GM21381 (cell line): ENCODE results near the gene KATNB1.
"Not testable (repeated sequence)": the region's sequence is repeated elsewhere in the genome, so short reads cannot be mapped to it uniquely, and the experiment has no call there.

ENCODE experiments used
- ATAC-seq: cut with Tn5 transposase; IDR thresholded peaks from one replicate; pipeline ENCODE4 v1.9.1; 2021; ENCODE audit warnings: mild to moderate bottlenecking, moderate library complexity; ENCODE audit not compliant: unreplicated experiment

Gene KATNB1

DNA sequence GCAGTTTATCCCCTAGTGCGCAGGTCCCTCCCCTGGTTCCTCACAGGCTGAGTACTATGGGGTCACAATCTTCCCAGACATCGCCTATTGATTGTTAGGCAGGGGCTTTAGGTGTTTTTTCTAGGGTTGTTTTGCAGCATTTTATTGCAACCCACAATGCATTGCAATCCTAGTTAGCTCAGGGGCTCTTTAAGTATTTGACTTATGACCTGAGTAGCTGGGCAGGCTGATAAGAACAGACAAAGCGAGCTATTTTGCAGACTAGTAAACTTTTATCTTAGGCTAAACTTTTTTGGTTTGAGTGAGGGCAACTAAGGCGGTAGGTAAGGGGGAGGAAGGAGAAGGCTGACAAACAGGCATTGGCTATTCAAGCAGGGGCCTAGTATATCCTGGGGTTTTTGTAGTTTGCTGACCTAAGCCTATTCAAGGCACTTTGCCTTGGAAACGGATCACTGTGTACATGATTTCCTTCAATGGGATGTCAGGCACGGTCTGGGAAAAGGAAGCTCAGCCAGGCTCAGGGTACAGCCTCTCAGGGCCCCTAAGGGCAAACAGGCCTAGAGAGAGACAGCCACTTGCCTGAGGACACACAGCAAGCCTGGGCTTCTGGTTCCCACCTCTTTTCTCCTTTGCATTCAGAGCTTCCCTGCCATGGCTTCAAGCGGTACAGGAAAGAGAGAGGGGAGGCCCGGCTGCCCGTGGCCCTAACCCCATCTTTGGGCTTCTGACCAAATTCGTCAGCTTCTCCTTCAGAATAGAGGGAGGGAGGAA is 34.6 kb upstream of the KATNB1 start:
- no peak for ATAC-seq

GRCh38 chr16:57701759-57702371 is 33.7 kb upstream of the KATNB1 start:
- no peak for ATAC-seq

DNA sequence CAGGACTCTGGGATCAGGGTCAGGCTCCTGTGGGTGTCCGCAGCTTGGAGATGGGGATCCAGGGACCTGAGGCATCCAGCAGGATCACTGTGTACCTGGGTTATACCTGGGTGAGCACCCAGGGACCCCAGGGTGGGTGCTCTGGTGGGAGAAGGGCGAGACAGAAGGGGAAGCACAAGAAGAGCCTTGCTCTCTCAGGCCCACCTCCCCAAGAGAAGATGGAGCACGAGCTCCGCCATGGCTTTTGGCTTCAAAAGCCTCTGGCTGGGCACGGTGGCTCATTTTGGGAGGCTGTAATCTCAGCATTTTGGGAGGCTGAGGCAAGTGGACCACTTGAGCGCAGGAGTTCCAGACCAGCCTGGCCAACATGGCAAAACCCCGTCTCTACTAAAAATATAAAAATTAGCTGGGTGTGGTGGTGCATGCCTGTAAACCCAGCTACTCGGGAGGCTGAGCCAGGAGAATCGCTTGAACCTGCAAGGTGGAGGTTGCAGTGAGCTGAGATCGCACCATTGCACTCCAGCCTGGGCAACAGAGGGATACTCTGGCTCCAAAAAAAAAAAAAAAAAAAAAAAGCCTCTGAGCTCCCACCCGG is 32.1 kb upstream of the KATNB1 start:
- no peak for ATAC-seq

- ATAC-seq = no peak
These were observed 31.3 kb upstream of the KATNB1 start for GRCh38 chr16:57704011-57704904.

DNA sequence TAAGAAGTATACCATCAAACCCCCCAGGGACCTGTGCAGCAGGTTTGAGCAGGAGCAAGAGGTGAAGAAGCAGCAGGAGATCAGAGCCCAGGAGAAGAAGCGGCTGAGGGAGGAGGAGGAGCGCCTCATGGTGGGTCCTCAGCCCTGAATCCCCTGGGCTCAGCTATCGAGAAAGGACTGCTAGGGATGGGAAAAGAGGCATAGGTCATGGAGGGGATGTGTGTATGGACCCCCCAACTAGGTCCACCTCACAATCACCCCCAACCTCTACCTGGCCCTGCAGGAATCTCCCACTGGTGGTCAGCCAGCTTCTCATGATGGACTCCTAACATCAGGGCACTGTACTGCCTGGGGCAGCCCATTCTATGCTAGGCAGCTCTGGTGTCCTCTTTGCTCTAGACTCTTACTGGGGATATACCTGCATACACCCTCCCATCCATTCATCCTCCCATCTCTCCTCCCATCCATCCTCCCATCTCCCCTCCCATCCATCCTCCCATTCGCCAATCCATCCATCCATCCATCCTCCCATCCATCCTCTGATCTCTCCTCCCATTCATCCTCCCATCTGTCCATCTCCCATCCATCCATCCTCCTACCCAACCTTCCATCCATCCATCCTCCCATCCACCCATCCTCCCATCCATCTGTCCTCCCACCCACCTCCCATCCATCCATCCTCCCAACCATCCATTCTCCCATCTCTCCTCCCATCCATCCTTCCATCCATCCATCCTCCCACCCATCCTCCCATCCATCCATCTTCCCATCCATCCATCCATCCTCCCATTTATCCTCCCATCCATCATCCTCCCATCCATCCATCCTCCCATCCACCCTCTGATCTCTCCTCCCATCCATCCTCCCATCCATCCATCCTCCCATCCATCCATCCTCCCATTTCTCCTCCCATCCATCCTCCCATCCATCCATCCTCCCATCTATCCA is 30.4 kb upstream of the KATNB1 start:
- ATAC-seq = no peak

- no peak for ATAC-seq
These were observed 28.9 kb upstream of the KATNB1 start for GRCh38 chr16:57706717-57707116.

- ATAC-seq = no peak
These were observed 28.2 kb upstream of the KATNB1 start for GRCh38 chr16:57707331-57707730.

GRCh38 chr16:57708168-57708567 is 27.4 kb upstream of the KATNB1 start:
- no peak for ATAC-seq

- no peak for ATAC-seq
These were observed 25.9 kb upstream of the KATNB1 start for GRCh38 chr16:57709663-57710062.

- ATAC-seq = no peak
These were observed 24.2 kb upstream of the KATNB1 start for GRCh38 chr16:57711346-57711745.

DNA sequence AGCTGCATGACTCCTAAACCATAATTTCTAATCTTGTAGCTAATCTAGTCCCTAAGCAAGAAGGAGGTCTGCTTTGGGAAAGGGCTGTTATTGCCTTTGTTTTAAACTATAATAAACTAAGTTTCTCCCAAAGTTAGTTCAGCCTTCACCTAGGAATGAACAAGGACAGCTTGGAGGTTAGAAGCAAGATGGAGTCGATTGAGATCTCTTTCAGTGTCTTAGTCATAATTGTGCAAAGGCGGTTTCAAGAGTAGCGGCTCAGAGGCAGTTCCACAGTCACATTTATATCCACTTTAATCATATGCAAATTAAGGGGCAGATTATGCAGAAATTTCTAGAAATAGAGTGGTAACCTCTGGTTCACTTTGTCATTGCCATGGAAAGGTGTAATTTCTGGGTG is 23.6 kb upstream of the KATNB1 start:
- ATAC-seq = no peak

DNA sequence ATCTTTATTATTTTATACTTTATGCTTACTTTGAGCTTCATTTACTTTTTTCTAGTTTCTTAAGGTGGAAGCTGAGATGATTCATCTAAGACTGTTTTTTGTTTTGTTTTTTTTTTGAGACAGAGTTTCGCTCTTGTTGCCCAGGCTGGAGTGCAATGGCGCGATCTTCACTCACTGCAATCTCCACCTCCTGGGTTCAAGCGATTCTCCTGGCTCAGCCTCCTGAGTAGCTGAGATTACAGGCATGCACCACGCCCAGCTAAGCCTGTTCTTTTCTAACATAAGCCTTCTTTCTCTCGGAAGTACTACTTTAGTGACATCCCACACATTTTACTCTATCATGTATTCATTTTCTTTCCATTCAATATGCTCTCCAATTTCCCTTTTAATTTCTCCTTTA is 23.0 kb upstream of the KATNB1 start:
- ATAC-seq = not testable (repeated sequence)

DNA sequence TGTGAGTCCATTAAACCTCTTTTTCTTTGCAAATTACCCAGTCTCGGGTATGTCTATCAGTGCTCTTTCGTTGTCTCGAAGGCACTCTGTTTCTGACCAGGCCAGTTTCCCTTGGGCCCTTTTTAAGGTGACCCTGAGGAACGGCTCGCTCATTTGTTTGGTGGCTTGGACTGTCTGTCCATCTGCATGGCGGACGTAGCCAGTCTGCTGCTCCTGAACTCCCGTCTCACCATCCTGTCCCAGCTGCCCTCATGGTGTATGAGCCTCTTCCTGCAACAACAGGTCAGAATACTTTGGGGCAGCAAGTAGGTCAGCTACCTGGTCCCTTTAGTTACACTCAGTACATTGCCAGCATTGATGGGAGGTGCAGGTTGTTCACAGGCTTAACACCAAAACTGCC is 22.0 kb upstream of the KATNB1 start:
- no peak for ATAC-seq

DNA sequence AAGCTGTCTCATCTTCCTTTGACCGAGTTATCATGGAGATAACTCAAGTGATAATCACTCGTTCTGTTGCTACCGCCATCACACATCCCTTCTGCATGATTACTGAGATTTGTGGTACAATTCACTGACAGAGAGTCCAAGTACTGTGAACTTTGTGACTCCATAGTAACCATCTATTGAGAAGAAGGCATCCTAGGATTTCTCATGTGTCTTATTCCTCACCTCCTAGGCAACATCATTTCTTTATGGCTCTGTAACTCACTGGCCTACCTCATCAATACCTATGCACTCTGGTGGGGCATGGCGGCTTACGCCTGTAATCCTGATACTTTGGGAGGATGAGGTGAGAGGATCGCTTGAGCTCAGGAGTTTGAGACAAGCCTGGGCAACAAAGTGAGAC is 21.5 kb upstream of the KATNB1 start:
- no peak for ATAC-seq

DNA sequence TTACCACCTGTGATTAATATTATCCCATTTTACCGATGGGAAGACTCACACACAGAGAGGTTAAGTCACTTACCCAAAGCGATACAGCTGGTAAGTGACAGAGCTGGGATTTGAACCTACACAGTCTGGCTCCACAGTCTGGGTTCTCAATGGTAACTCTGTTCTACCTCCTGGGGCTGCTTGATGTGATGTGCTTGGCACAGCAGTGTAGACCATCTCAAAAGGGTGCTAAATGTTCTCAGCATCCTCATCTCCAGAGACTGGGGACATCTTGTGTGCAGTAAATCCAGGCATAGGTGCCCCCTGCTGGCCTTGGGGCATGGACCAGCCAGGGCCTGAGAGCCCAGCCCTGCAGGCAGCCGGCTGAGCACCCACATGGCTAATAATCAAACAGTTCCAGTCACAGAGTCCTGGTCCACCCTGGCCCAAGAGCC is 15.4 kb upstream of the KATNB1 start:
- no peak for ATAC-seq

DNA sequence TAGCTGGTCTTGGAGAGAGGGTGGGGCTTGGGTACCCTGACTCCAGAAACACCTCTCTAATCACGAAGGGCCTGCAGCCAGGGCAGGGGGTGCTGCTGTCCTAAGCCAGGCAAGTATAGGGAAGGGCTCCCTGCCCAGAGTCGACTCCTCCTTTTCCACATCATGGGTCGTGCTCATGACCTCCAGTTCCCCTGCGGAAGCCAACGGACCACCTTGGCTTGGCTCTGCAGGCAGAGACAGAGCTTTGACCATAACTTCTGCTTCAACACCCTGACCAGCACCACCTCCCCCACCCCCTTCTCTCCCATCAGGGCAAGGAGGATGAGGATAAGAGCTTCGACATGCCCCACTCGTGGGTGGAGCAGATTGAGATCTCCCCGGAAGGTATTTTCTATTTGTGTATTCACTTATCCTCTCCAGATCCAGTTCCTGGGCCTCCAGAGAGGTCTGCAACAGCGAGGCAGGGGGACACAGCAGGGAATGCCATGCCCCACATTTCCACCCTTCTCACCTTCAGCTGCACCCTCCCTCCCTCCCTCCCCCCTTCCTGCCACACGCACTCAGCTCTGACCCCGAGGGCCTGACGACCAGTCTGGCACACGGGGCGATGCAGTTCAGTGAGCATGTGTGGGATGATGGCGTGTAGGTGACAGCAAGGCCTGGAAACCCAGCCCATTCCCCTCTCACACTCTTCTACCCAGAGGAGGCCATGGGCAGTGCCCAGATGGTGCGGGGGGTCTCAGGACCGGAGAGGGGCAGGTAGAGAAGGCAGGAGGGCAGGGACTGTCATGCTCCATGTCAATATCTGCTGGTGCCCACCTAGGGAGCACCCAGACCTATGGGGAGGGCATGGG is 14.0 kb upstream of the KATNB1 start:
- ATAC-seq = no peak

- ATAC-seq = no peak
These were observed 13.4 kb upstream of the KATNB1 start for GRCh38 chr16:57722210-57722499.

DNA sequence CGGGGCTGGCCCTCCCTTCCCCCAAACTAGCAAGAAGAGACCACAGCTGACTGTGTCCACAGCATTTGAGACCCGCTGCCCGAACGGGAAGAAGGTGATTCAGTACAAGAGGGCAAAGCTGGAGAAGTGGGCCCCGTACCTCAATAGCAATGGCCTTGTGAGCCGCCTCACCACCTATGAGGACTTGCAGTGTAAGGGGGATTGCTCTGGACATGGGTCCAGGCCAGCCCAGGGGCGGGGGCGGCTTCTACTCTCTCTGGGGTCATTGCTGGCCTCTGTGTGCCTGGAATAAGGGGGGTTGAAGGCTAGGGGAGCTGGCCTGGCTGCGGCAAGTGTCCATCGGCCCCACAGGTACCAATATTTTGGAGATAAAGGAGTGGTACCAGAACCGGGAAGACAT is 12.9 kb upstream of the KATNB1 start:
- no peak for ATAC-seq

DNA sequence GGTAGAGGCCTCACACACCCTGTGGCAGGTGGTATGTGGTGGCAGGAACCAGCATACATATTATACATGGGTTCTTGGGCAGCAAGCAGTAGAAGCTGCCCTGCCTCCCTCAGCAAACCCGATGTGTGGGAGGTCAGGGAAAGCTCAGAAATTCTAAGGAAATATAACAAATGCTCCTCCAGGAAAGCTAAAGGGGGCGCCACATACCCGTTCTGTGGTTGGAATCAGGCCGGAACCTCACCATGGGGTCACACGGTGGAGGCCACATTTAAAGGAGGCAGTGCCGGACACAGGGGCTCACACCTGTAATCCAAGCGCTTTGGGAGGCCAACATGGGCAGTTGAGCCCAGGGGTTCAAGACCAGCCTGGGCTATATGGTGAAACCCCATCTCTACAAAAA is 12.4 kb upstream of the KATNB1 start:
- no peak for ATAC-seq
